Caco-2 (cell line): ENCODE data around the gene BANP. TPM values are rescaled to one million over a fixed set of nuclear protein-coding genes. Genes with fewer than 3 reads are reported as not detected.
A peak's percentile ranks its signal among the peaks of the same experiment; 100 is the strongest.
"Not testable (repeated sequence)": the region's sequence is repeated elsewhere in the genome, so short reads cannot be mapped to it uniquely, and the experiment has no call there.

Source experiments
- BruUV-seq: library from RNA; stranded (reverse); fragments of 400-500 nt; replicated peaks from 2 replicates; lab custom pipeline; 2021; lab: Mats Ljungman, UMichigan
- CTCF ChIA-PET: fragments of 300-600 bp; sonication (Branson Sonifier 250); formaldehyde crosslinking; loops from one replicate; lab custom pipeline; 2022; ENCODE audit warnings: antibody characterized with exemption; lab: Charles Lee
- POLR2A ChIA-PET: fragments of 300-600 bp; sonication (Branson Sonifier 250); formaldehyde crosslinking; loops from one replicate; lab custom pipeline; 2022; ENCODE audit warnings: antibody characterized with exemption; lab: Charles Lee
- DNase-seq, 2 experiments: peaks; one replicate each; pipeline versions ENCODE4 v3.0.0 to v3.0.0-alpha.2; 2020 to 2022
- H3K27me3 ChIP-seq: replicated peaks from 2 replicates; pipeline ENCODE4 v1.6.0; 2011; ENCODE audit warnings: low read length; ENCODE audit not compliant: control insufficient read depth, insufficient read depth
- H3K36me3 ChIP-seq: 2 replicates; pipeline ENCODE4 v1.5.1; 2011; ENCODE audit warnings: low read length; ENCODE audit not compliant: control insufficient read depth, insufficient read depth
- H3K4me1 ChIP-seq: fragments of 250-450 bp; sonication (Bioruptor Pico); 2 replicates; pipeline ENCODE4 v1.5.1; 2020; ENCODE audit warnings: mild to moderate bottlenecking
- H3K4me3 ChIP-seq: 2 replicates; pipeline ENCODE4 v1.5.1; 2011; ENCODE audit warnings: low read depth, mild to moderate bottlenecking, control low read depth, low read length
- H3K9me3 ChIP-seq: fragments of 250-450 bp; sonication (Bioruptor Pico); 2 replicates; pipeline ENCODE4 v1.5.1; 2020; ENCODE audit warnings: mild to moderate bottlenecking, moderate library complexity
- H3K27ac Mint-ChIP-seq: one replicate; pipeline ENCODE4 v1.8.0; 2022; ENCODE audit warnings: mixed read lengths; ENCODE audit not compliant: unreplicated experiment
- H3K27me3 Mint-ChIP-seq: one replicate; pipeline ENCODE4 v1.8.0; 2022; ENCODE audit warnings: mixed read lengths; ENCODE audit not compliant: insufficient read depth, unreplicated experiment
- H3K36me3 Mint-ChIP-seq: one replicate; pipeline ENCODE4 v1.8.0; 2022; ENCODE audit warnings: mild to moderate bottlenecking, mixed read lengths; ENCODE audit not compliant: insufficient read depth, unreplicated experiment
- H3K4me1 Mint-ChIP-seq: one replicate; pipeline ENCODE4 v1.8.0; 2022; ENCODE audit warnings: low read depth, mixed read lengths; ENCODE audit not compliant: unreplicated experiment
- H3K4me3 Mint-ChIP-seq: one replicate; pipeline ENCODE4 v1.8.0; 2022; ENCODE audit warnings: mild to moderate bottlenecking, moderate library complexity, mixed read lengths; ENCODE audit not compliant: unreplicated experiment
- H3K9me3 Mint-ChIP-seq: one replicate; pipeline ENCODE4 v1.8.0; 2022; ENCODE audit warnings: mixed read lengths; ENCODE audit not compliant: unreplicated experiment
- CTCF ChIP-seq, 2 experiments: fragments of 200-600 bp in 1 of 2; IDR thresholded peaks; 1 replicate in 1 of 2; 2 replicates in 1 of 2; pipeline versions ENCODE4 v1.5.1 to v1.8.0; 2011 to 2022; ENCODE audit warnings: antibody characterized with exemption in 1 of 2, control low read depth in 1 of 2, inconsistent platforms in 1 of 2, low read depth in 1 of 2, low read length in 1 of 2, mild to moderate bottlenecking in 1 of 2, moderate library complexity in 1 of 2; ENCODE audit not compliant: insufficient read depth in 1 of 2, severe bottlenecking in 1 of 2, unreplicated experiment in 1 of 2
- intact Hi-C: fragments of 100-400 bp; cut with micrococcal nuclease; formaldehyde crosslinking; loops from one replicate; pipeline ENCODE4 v1.10.0; 2022; ENCODE audit not compliant: unreplicated experiment
- total RNA-seq: library from RNA; stranded (reverse); gene quantifications from 2 replicates; pipeline ENCODE4 v1.2.3, GENCODE V29; 2022

BANP gene
- total RNA-seq, 1 experiment from 2014 or later, result 44.4 TPM

GRCh38 chr16:88117476-88117868 lies 166.2 kb downstream of the BANP start:
- BruUV-seq, result no TSS peak
- H3K36me3 ChIP-seq, result no peaks in the 10 kb centered on the region
- Mint-ChIP-seq H3K4me3 (peak overlapping the region; percentile 48), H3K4me1 (peaks cover 18% of the 10 kb centered on the region), H3K27me3 (no peaks in the 10 kb centered on the region), H3K36me3 (no peaks in the 10 kb centered on the region), H3K27ac (peak overlapping the region; percentile 91), H3K9me3 (no peaks in the 10 kb centered on the region)
- TF ChIP-seq CTCF (IDR thresholded peaks at IDR 0.05; ENCODE audit: insufficient read depth in 1 of 2, low read depth in 1 of 2, low read length in 1 of 2, severe bottlenecking in 1 of 2, unreplicated experiment in 1 of 2), result no peak
- no peak overlapping the region for H3K4me3 ChIP-seq
- ChIA-PET POLR2A (no interaction called here), CTCF (no interaction called here)
- H3K9me3 ChIP-seq, result no peaks in the 10 kb centered on the region
- no peaks in the 10 kb centered on the region for H3K27me3 ChIP-seq
- intact Hi-C loops, result no loop called here
- peaks cover 12% of the 10 kb centered on the region; the same call in 1 of the 2 replicates for H3K4me1 ChIP-seq
- no peak for DNase-seq

GRCh38 chr16:88118376-88118775 lies 167.1 kb downstream of the BANP start:
- Mint-ChIP-seq H3K4me1 (peaks cover 18% of the 10 kb centered on the region), H3K9me3 (no peaks in the 10 kb centered on the region), H3K4me3 (peak overlapping the region; percentile 58), H3K27ac (peak overlapping the region; percentile 91), H3K36me3 (no peaks in the 10 kb centered on the region), H3K27me3 (no peaks in the 10 kb centered on the region)
- H3K9me3 ChIP-seq, result no peaks in the 10 kb centered on the region
- ChIA-PET CTCF (no interaction called here), POLR2A (interaction anchor here (0.6 to 0.7 kb wide), 2 partner anchors 391 to 1807 kb away, joined by 3 to 4 read pairs; no protein-coding TSS in a partner anchor)
- intact Hi-C loops, result no loop called here
- no TSS peak for BruUV-seq
- no peak overlapping the region for H3K4me3 ChIP-seq
- H3K27me3 ChIP-seq, result no peaks in the 10 kb centered on the region
- H3K4me1 ChIP-seq, result peaks cover 12% of the 10 kb centered on the region; the same call in 1 of the 2 replicates
- no peak for DNase-seq
- no peaks in the 10 kb centered on the region for H3K36me3 ChIP-seq
- TF ChIP-seq CTCF (IDR thresholded peaks at IDR 0.05; ENCODE audit: insufficient read depth in 1 of 2, low read depth in 1 of 2, low read length in 1 of 2, severe bottlenecking in 1 of 2, unreplicated experiment in 1 of 2), result no peak

GRCh38 chr16:88118852-88119741 lies 167.9 kb downstream of the BANP start:
- H3K36me3 ChIP-seq, H3K9me3 ChIP-seq, CTCF ChIA-PET, H3K9me3 Mint-ChIP-seq, H3K36me3 Mint-ChIP-seq, intact Hi-C loops, H3K27me3 ChIP-seq, H3K27me3 Mint-ChIP-seq, BruUV-seq: not testable (repeated sequence)
- Mint-ChIP-seq H3K27ac (peak overlapping the region; percentile 91), H3K4me1 (peaks cover 18% of the 10 kb centered on the region), H3K4me3 (peak overlapping the region; percentile 58)
- peak; percentile 68 to 75 for DNase-seq
- POLR2A ChIA-PET, result interaction anchor here (0.6 to 0.7 kb wide), 2 partner anchors 390 to 1806 kb away, joined by 3 to 4 read pairs; no protein-coding TSS in a partner anchor
- Histone ChIP-seq H3K4me1 (peaks cover 12% of the 10 kb centered on the region; the same call in 1 of the 2 replicates), H3K4me3 (peak overlapping the region; percentile 10)

GRCh38 chr16:88119881-88120751 lies 168.9 kb downstream of the BANP start:
- POLR2A ChIA-PET, H3K9me3 Mint-ChIP-seq, BruUV-seq, intact Hi-C loops, DNase-seq, CTCF ChIA-PET, H3K36me3 ChIP-seq, H3K9me3 ChIP-seq, H3K4me3 ChIP-seq, H3K27me3 Mint-ChIP-seq, H3K27me3 ChIP-seq, H3K36me3 Mint-ChIP-seq: not testable (repeated sequence)
- H3K4me3 Mint-ChIP-seq, result peak overlapping the region; percentile 58
- peaks cover 12% of the 10 kb centered on the region; the same call in 1 of the 2 replicates for H3K4me1 ChIP-seq
- peaks cover 18% of the 10 kb centered on the region for H3K4me1 Mint-ChIP-seq
- peak overlapping the region; percentile 91 for H3K27ac Mint-ChIP-seq
